Right renal cortex interstitium (tissue), 3 donors: Measurements from ENCODE around the gene SULT4A1. TPM values are rescaled to one million over a fixed set of nuclear protein-coding genes. Genes with fewer than 3 reads are reported as not detected.

Experiments
- DNase-seq, 3 donors: peaks; one replicate each; pipeline ENCODE4 v3.0.0-alpha.2; 2013; ENCODE audit warnings: low read depth in 3 of 3, low spot score in 2 of 3
- polyA plus RNA-seq, 3 donors: library from polyadenylated mRNA; unstranded; fragments of 120-200 nt; gene quantifications; one replicate each; pipeline ENCODE4 v1.2.1, GENCODE V29; 2013; ENCODE audit not compliant: insufficient read length in 3 of 3

SULT4A1 gene
- polyA plus RNA-seq, 3 donors = 1.9 to 2.9 (median 2.1) TPM

GRCh38 chr22:43829904-43830851 lies 32.1 kb downstream of the SULT4A1 start:
- no peak for DNase-seq

GRCh38 chr22:43828998-43829782 lies 33.1 kb downstream of the SULT4A1 start:
- DNase-seq = no peak

- DNase-seq = no peak
Measured at GRCh38 chr22:43828725-43828997, 33.7 kb downstream of the SULT4A1 start.

GRCh38 chr22:43827926-43828724 lies 34.2 kb downstream of the SULT4A1 start:
- DNase-seq = no peak

GRCh38 chr22:43827003-43827735 lies 35.1 kb downstream of the SULT4A1 start:
- DNase-seq = no peak

- no peak for DNase-seq
Measured at GRCh38 chr22:43826142-43827002, 35.9 kb downstream of the SULT4A1 start.

GRCh38 chr22:43825651-43826050 lies 36.7 kb downstream of the SULT4A1 start:
- no peak for DNase-seq

GRCh38 chr22:43824724-43825420 lies 37.4 kb downstream of the SULT4A1 start:
- no peak for DNase-seq

- DNase-seq = no peak
Measured at GRCh38 chr22:43823911-43824665, 38.2 kb downstream of the SULT4A1 start.

- no peak for DNase-seq
Measured at GRCh38 chr22:43823353-43823908, 38.9 kb downstream of the SULT4A1 start.

GRCh38 chr22:43821606-43822425 lies 40.5 kb downstream of the SULT4A1 start:
- no peak for DNase-seq

- DNase-seq = no peak
Measured at GRCh38 chr22:43820651-43821305, 41.5 kb downstream of the SULT4A1 start.

GRCh38 chr22:43819931-43820640 lies 42.2 kb downstream of the SULT4A1 start:
- DNase-seq = no peak

- DNase-seq = no peak
Measured at GRCh38 chr22:43819421-43819921, 42.8 kb downstream of the SULT4A1 start.

GRCh38 chr22:43818981-43819380 lies 43.3 kb downstream of the SULT4A1 start:
- no peak for DNase-seq

GRCh38 chr22:43817402-43817801 lies 44.9 kb downstream of the SULT4A1 start:
- DNase-seq = no peak
